Stimulated activated CD8-positive, alpha-beta memory T cell treated with anti-CD3 and anti-CD28 coated beads, Interleukin-7, amount 100 ng/mL, for 48 hours (primary cell): ENCODE results near the gene KDELR3.

Source experiments
- DNase-seq, 2 donors: peaks; one replicate each; pipeline ENCODE4 v3.0.0-alpha.2; 2020; ENCODE audit warnings: low read depth in 1 of 2; ENCODE audit errors: extremely low read depth in 1 of 2

KDELR3 gene

DNA sequence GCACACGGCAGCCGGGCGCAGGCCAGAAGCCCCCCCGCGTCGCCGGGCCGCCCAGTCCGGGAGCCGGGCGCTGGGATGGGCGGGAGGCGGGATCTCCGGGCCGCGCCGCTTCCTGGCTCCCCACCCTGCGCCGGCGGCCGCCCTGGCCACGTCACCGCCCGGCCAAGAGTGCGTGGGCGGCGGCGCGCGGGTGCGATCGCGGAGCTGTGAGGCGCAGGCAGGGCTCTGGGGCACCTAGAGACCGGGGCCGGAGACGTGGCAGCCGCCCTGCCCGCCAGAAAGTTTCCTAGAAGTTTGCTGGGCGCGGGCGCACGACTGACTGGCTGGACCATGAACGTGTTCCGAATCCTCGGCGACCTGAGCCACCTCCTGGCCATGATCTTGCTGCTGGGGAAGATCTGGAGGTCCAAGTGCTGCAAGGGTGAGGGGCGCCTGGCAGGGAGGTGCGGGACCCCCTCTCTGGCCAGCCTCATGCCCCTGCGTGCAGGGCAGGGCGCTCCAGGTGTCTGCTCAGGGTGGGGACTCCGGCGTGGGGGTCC is at the start of gene KDELR3:
Gene KDELR3 (plus strand): TSS at position 193 of the 539 bp plus-strand sequence. CDS start 138 bp downstream, at position 331.
- peak; percentile 28 to 45 for DNase-seq

DNA sequence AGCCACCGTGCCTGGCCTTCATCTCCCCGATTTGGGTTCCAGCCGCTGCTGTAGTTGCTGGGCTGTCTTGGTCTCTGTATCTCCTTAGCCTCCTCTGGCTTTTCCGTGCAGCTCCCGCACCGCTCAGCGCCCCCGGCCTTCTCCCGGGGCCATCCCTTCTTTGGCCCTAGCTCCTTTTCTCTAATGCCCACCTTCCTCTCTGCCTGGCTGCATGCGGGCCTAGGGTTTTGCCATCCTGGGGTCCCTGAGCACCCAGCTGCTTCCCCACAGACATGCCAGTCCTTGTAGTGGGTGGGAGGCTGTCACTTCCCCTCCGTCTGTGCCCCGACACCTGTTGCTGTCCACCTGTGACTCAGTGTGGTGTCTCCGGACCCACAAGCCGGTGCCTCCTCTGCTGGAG is 49.3 kb upstream of the KDELR3 start:
- DNase-seq, result no peak

DNA sequence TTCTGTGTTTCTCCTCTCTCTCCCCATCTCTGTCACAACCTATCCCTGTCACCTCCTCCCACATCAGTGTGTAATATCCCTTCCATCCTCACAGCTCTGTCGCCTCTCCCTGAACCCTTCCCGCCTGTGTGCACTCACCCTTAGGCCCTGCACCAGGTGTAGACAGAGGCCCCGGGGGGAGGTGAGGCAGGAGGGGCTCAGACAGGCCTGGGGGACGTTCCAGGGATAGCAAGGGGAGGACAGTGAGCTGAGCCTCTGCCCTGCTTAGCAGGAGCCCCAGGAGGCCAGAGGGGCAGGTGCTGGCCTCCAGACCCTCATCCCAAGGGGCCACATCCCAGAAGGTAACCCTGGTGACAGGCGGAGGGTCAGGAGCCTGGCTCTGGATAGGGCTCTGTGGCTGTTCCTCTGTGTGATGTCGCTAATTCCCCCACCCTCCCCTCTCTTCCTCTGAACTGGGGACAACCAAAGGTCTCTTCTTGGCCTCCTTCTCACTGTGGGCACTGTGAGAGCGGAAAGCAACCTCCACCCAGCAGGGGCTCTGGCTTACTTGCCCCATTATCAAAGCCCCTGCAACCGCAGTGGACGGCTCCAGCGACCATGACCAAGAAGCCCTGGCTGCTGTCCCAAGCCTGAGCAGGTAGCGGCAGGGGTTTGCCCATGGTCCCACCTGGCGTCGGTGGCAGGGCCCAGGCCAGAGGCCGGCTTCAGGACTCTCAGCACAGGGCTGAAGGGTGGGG is 48.6 kb upstream of the KDELR3 start:
- DNase-seq, result no peak

DNA sequence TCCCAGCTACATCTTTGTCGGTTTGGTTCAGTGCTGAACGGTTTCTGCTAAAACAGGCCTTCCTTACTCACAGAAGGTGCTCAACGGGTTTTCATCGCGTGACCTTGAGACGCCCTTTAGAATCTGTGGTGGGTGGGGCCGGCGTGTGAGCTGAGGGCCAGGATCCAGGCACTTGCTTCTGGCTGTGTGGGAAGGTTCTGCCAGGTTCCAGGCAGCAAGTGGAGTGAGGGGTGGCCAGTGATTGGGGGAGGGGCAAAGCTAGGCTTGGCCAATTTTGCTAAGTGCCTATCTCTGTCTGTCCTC is 48.1 kb upstream of the KDELR3 start:
- DNase-seq, result no peak

DNA sequence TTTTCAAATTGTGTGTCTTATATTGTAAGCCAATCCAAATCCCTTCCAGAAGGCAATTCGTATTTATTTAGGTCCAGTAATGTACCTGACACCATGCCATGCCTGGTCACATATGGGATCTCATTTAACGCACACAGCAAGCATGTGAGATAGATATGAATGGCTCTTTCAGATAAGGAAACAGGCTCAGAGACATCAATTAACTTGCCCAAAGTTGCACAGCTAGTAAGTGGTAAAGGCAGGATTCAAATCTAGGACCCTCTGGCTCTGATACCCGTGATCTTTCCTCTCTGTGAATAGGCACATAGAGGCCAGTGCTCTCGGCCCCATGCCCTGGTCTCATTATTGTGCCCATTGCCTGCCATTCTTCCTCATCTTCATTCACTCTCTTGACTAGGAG is 47.2 kb upstream of the KDELR3 start:
- DNase-seq, result no peak

DNA sequence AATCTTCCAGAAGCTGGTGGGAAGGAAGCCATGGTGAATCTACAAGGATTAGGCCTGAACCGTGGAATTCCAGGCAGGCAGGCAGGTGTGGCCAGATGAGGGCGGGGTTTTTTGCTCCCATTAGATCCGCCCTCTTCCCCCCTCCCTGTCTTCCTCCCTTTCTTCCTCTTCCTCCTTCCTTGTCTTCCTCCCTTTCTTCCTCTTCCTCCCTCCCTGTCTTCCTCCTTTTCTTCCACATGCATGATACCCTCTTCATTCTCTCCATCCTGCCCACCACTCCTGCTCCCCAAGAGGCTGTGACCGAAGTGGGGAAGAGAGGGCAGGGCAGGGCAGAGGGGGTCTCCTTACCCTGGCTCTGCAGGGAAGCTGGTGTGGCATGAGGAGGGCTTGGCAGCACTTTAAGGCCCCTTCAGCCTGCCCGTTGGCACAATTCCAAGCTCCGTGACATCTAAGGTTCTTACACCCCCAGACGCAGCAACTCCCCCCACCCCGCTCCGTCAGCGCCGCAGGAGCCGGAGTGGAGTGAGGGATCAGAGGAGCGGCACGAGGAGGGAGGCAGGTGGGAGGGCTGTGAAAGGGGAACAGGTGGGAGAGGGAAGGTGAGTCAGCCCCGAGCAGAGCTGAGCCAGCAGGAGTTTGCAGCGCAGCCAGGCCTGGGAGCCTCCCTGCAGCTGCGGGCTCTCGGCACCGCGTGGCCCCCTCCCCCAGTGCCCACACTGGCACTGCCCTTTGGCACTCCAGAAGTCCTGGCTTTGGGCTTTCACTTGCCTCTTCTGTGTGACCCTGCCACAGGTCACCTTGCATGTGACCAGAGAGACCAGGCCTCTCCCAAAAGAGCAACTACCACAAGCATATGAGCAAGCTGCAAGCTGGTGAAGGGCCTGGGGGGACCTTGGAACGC is 45.0 kb upstream of the KDELR3 start:
- DNase-seq, result no peak

DNA sequence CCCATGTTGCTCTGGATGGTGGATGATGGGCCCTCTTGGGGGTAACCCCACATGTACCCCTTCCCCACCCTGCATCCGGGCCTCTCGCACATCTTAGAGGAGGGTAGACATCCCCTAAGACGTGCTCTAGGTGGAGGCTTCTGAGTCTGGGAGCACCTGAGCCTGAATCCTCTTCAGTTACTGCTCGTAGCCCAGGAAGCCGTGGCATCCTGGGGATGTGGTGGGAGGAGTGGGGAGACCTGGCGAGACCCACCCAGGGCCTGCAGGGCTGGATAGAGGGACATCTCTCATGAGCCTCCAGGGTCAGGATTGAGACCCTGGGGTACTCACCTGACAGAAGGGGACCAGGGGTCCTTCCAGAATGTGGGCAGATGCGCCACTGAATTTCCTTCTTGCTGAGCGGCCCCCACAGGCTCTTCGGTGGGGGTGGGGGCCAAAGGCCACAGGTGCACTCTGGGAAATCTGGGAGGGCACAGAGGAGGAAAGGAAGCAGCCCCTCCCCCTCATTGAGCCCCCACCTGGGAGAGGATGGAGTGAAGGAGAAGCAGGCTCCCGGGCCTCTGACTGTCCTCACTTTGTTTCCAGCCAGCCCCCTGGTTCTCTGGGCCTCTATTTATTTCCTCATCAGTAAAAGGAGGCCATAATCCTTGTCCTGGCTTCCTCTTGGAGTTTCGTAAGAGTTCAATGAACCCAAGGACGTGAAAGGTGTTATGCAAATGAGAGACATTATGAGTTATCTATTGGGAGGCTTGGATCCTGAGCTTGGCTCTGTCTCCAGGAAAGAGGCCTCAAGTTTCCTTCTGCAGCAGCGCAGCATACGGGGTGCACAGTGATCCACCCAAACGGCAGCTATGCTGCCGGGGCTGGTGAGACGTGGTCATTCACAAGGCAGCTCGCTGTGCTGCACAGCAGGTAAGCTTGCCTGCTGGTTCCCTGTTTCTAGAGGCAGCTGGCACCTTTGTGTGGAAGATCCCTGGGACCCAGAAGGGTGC is 44.1 kb upstream of the KDELR3 start:
- DNase-seq, result no peak

DNA sequence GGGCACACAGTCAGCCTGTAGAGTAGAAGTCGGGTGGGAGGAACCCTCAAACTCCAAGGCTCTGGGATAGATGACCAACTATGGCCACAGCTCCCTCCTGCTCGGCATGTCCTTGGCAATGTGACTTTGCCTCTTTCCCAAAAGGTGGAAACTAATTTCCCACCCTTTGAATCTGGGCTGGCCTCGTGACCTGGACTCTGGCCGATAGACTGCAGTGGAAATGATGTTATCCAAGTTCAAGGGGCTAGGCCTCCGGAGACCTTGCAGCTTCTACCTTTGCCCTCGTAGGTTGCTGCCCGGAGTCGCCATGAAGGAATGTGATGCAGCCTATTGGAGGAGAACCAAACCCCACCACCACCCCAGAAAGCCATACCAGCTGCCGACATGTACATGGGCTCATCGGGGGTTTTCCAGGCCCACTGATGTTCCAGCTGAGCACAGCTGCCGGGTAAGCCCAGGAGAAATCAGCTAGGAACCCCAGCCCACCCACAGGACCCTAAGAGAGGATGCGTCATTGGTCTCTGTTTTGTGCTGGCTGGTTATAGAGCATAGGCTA is 43.3 kb upstream of the KDELR3 start:
- no peak for DNase-seq

DNA sequence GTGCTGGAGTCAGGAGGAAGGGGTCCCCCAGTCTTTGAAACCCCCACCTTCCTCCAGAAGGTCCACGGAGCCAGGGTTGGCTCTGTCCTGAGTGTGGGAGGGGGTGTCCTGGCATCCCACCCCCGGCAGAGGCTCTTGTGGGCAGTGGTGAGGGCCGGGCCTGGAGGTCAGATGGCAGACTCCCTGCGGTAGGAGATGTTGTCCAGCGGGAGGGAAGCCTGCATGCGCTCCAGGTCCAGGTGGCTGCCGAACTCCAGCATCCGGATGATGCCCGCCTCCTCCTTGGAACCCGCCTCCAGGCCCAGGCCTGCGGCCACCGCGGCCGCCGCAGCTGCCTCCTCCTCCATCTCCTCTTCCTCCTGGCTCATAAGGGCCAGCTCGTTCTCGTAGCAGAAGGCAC is 41.3 kb upstream of the KDELR3 start:
- DNase-seq, result no peak

DNA sequence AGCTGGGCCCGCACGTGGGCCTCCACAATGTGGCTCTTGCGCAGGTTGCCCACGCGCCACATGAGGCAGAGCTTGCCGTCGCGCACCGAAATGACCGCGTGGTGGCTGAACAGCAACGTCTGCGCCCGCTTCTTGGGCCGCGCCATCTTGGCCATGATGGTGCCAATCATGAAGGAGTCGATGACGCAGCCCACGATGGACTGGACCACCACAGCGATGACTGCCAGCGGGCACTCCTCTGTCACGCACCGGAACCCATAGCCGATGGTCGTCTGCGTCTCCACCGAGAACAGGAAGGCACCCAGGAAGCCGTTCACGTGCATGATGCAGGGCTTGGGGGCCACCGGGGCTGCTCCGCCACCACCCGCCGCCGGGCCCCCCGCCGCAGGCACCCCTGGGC is 40.4 kb upstream of the KDELR3 start:
- DNase-seq, result no peak

DNA sequence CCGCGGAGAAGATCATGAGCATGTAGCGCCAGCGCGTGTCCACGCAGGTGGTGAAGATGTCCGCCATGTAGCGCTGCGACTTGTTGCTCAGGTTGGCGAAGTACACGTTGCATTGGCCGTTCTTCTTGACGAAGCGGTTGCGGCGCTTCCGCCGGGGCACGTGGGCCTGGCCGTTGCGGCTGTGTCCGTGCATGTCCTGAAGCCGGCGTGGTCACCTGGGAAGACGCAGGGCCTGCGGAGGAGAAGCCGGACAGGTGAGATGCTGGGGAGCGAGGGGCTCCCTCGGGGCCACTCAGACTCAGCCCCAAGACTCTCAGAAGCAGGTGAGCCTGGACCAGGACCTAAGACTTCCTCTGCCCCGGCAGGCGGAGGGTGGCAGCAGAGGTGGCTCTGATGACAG is 40.0 kb upstream of the KDELR3 start:
- DNase-seq, result no peak

DNA sequence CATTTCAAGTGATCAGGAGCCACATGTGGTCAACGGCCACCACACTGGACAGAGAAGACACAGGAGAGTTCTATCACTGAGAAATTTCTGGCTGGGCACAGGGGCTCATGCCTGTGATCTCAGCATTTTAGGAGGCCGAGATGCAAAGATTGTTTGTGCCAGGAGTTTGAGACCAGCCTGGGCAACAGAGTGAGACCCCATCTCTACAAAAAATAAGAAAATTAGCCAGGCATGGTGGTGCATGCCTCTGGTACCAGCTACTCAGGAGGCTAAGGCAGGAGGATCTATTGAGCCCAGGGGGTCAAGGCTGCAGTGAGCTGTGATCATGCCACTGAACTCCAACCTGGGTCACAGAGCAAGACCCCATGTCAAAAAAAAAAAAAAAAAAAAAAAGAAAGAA is 39.2 kb upstream of the KDELR3 start:
- DNase-seq, result no peak

DNA sequence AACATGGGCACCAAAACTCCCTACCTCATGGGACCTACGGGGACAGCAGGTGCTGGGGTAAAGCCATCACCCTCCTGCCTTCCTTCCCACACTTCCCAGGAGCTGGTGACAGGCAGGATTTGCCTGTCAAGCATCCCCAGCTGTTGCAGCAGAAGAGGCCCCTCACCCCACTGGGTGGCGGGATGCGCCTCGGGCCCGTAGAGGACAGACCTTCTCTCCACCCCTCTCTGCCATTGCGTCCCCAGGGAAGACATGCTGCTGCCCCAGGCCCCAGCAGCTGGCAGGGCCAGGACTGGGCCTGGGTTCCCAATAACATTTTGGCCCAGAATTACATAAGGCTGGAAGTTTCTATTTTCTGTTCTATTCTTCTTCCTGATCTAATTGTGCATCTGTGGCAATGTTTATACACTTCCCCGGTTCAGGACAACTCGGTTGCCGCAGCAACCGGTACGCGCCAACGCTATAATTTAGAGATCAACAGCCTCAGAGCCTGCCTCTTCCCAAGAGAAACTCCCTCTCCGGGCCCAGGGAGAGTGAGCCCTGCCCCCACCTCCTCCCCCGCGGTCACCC is 38.3 kb upstream of the KDELR3 start:
- DNase-seq, result no peak

DNA sequence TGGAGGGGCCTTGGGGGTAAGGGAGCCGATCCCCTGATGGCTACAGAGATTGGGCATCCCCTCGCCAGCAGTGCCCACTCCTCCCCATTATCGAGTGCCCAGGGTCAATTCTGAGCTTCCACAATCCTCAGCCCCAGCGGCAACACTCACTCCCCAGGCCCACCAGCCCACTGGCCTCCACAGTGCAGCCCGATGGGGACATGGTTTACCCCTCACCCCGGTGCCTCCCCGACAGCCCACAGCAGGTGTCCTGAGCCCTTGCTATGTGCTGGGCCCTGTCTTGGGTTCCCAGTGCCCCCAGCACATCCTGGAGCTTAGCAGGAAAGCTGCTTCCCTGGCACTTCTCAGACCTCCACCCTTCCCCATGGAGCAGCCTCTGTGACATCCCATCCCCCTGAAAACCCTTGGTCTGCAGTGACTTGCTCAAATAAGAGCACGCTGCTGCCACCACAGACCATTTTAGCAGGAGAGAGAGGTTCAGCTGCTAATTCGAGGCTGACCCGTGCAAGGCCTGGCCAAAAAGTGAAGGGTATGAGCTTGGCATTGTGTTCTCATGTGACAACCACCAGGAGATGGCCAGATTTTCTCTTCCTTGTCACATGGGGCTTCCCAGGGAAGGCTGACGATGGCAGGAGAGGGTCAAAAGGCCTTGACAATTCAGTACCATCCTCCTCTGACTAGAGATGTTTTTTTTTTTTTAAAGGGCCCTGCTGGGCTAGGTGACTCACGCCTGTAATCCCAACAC is 36.5 kb upstream of the KDELR3 start:
- no peak for DNase-seq

DNA sequence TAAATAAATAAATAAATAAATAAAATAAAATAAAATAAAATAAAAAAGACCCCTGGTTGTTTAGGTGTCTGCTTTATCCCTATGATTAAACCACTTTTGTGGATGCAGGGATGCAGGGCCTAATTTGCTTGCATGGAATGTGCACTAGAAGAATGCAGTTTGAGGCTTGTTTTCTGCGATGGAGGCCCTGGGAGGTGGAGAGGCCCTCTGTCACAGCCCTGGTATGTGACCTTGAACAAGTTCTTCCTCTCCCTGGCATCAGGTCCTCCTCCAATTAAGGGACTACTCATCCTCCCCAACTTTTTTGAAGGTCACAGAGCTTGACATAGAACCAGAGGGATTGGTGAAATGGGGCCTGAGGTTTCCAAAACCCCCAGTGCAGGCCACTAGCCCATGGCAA is 35.6 kb upstream of the KDELR3 start:
- no peak for DNase-seq

DNA sequence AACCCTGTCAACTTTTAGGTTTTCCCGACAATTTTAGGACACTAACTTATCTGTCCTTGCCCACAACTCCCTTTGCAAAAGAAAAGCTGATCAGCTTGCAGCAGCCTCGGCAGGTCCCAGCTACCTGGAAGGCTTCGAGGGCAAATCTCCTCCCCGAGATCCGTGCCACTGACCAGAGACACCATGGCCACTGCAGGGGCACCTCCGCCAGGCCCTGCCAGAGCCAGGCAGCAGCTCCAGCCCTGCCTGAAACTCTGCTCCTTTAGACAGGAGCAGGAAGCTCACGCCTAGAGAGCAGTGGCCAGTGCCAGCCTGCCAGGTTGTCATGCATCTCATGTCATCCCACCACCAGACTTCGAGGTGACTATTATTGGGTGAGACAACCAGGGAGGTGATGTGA is 34.0 kb upstream of the KDELR3 start:
- no peak for DNase-seq

DNA sequence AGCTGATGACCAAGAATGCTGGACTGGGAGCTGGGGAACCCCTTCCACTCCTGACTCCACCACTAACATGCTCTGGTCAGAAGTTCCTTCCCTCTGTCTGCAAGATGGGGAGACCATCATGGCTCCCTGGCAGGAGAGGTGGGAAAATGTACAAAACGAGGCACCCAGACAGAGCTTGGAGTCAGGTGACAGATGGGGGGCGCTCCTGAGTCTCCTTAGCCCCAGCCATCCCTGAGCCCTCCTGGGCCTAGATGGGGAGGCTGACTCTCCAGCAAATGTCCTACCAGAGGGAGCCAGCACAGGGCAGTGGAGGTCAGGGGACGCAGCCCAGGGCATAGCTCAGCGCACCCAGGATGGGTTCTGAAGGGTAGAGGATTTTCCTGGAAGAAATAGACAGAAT is 32.9 kb upstream of the KDELR3 start:
- DNase-seq, result no peak

DNA sequence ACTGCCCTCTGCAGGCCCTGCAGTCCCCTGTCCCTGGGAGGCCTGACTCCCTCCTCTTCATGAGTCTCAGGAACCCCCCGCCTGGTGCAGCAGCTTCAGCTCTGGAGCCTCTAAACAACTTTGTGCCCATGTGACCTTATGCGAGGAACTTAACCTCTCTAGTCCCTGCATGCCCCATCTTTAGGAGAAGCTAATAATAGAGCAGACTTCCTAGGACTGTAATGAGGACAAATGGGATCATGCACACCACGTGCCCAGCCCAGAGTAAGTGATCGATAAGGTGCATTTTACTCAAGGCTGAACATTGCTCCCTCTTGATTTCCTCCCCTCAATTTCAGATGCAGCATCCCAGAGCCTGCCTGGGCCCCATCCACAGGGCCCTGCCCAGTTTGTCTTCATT is 31.9 kb upstream of the KDELR3 start:
- DNase-seq, result no peak

DNA sequence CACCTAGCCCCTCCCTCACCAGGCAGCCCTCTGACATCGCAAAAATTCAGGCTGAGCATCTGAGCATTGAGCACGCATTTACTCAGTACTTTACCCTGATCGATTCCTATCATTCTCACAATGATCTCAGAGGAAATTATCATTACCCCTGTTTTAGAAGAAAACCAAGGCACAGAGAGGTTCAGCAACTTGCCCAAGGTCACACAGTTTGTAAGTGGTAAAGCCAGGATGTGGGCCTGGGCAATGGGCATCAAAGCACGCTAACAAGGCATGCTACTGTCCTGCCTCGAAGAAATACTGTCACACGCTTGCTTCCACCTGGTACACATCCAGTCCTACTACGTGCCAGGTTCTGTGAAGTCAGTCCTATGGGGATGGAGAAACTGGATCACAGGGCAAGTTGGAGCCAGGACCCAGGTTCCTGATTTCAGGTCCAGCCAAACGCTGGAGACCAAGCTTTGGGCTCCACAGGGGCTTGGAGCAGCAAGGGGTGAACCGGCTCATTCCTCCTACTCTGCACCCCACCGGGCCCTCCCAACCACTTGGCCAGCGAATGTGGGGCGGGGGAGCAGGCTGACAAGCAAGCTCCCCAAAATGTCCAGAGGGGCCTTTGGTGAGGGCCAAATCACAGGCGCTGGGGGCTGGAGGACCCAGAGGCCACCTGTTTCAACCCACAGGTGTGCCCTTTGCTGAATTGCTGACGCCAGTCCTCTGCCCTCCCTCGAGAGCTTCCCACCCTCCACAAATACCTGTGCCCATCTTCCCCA is 31.1 kb upstream of the KDELR3 start:
- DNase-seq, result no peak
